Activated CD4-positive, alpha-beta T cell treated with anti-CD3 and anti-CD28 coated beads, Interleukin-2, Interleukin-6, amounts not matched to agents 100 ng/mL and 50 ng/mL, durations not matched to agents 16 hours and 8 hours (primary cell): ENCODE data around the gene DDX51.

Experiments
- DNase-seq: peaks from one replicate; pipeline ENCODE4 v3.0.0-alpha.2; 2020

DDX51 gene

GRCh38 chr12:132179431-132180362, 35.6 kb upstream of the DDX51 start:
- no peak for DNase-seq

DNA sequence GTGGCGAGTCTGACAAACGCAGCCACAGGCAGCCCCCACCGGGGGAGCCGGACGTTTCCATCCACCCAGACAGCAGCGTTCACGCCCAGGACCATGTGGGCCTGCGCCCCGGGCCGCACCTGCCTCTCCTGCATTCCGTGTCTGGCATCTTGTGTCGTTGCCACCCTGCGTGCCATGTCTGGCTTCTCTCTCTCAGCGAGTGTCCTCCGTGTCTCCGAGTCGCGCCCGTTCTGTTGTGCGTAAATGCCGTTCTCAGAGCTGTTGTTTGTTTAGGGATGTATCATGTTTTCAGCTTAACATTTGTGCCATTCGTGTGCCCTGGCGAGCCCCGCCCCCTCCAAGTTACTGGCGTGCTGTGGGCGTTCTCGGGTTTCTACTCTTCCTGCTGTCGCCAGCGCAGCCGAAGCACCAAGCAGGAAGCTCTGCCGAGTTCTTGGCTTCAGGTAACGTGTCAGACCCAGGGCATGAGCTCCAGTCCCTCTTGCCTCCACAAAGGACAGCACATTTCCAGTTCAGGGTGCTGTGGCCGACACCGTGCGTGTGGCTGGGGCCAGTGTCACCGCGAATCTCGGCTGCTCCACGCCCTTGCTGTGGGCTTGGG, 34.8 kb upstream of the DDX51 start:
- peak; percentile 36 for DNase-seq

DNA sequence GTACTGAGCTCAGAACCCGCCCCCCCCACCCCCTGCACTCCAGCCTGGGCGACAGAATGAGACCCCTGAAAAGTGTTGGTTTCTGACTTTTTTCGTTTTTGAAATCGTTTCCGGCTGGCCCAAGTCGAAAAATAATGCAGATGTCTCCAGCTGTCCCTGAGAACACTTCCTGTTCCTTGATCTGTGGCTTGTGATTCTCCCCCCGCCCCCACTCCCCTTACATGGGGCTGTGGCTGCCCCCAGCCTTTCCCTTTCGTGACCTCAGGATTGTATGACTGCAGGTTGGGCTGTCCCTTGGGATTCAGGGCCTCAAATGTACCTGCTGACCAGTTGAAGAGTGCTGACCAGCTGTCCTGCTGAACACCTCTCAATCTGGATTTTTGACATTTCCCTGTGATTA, 34.2 kb upstream of the DDX51 start:
- DNase-seq: no peak

GRCh38 chr12:132176920-132177551, 32.9 kb upstream of the DDX51 start:
- DNase-seq: no peak

GRCh38 chr12:132176385-132176919, 32.3 kb upstream of the DDX51 start:
- no peak for DNase-seq

DNA sequence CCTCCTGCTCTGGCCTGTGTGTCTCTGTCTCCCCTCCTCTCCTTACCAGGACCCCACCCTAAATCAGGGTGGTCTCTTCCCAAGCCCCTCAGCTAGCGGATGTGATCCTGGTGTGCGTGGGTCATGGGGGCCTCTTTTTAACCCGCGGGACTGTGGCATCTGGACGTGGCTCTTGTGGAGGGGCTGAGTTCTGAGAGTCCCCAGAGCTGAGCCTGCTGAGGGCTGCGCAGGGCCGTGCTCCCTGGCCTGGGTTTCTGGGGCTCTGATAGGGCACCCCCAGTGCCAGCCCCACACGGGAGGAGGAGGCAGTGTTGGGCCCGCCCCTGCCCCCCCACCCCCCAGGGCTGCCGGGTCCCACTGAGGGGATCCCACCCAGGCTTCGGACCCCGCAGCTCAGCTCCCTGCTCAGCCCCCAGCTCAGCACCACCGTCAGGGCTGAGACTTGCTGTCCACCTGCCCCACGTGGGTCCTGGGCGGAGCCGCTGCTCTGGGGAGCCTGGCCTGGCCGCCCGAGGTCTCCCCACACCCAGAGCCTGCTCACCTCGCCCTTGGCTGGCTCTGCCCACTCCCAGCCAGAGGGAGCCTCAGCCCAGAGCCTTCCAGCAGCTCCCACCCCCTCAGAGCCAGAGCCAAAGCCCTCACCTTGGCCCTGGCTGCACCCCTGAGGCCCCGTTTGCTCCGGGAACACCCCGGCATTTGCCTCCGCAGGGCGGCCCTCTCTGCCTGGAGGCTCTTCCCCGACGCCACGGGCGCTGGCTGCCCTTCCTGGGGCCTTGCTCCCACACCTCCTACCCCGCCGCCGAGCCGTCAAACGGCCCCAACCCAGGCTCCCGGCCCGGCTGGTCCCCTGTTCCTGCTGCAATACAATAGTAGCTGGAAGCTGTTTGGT, 31.6 kb upstream of the DDX51 start:
- no peak for DNase-seq

DNA sequence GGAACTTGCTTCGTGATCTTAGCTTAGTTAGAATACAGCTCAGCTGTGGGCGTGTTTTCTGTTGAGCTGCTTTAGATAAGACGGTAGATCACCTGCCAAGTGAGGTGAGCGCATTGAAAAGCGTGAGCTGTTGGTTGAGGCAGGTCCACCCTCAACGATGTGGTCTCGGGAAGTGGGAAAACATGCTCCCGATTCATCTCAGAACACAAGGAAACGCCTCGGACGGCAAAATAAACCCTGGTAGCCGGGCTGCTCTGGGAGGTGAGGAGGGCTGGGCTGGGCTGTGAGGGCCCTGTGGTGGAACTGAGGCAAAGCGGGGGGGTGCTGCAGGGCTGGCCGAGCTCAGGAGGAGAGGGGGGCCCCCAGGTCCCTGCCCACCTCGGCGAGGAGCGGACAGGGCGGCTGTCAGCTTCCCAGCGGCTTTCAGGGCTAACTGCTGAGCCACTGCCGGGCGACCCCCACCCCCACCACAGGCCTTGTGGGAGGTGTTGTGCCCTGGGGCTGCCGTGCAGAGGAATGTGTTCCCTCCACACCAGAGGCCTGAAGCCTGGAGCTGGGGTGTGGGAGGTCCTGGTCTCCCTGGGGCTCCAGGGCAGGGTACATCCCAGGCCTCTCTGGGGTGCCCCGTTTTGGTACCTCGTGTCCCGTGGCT, 30.8 kb upstream of the DDX51 start:
- DNase-seq: no peak

DNA sequence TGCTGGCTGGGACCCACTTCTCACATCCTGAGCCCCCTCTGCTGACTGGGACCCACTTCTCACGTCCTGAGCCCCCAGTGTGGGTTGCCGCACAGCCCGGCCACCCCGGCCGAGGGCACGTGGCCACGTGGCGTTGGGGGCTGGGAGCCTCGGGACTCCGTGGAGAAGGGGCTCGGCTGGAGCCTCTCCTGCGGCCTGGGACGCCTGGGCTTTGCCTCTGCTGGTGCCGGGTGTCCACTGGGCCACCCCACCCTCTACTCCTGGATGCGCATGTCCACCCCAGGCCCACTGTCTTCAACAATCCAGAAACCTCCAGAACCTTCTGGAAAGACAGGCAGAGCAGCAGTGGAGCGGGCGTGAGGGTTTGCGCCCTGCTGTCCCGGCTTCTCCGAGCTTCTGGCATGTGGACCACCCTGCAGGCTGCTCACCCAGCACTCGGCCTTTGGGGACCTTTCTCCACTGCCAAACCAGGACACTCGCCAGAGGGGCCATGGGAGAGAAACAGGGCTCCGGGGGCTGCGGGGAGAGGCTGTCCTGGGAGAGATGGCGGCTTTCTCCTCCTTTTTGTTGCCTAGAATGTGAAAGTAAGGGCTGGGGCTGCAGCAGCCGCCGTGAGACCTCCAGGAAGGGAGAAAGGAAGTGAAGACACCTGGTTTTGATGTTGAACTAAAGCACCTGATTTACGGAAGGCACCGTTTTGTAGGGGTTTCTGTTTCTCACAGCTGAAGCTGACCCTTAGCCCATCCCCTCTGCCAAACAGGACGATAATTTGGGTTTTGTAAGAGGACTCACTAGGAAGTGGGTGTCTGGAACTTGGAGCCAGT, 30.1 kb upstream of the DDX51 start:
- no peak for DNase-seq

GRCh38 chr12:132173135-132174014, 29.3 kb upstream of the DDX51 start:
- no peak for DNase-seq

- no peak for DNase-seq
These were observed 28.5 kb upstream of the DDX51 start for GRCh38 chr12:132172619-132173018.

DNA sequence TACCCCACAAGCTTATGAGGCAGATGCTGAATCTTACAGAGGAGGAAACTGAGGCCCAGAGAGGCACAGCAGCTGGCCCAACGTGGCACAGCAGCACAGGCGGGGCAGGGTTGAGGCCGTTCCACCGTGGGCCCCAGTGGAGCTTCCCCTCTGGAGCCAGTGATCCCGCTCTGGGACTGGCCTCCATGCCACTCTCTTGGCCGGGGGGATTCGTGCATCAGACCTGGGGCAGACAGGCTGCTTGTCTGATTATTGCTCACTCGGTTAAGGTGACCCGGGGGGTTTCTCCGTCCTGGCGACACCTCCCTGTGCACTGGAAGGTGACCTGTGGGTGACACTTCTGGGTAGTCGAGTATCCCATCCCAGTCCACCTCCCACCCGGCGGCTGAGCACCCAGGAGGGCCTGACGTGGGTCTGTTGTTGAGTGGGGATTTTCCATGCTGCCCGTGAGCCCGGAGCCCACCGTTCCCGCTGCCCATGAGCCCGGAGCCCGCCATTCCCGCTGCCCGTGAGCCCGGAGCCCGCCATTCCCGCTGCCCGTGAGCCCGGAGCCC, 27.9 kb upstream of the DDX51 start:
- DNase-seq: no peak

- DNase-seq: no peak
These were observed 27.3 kb upstream of the DDX51 start for GRCh38 chr12:132171293-132171967.

GRCh38 chr12:132170637-132171292, 26.6 kb upstream of the DDX51 start:
- DNase-seq: no peak

- DNase-seq: no peak
These were observed 26.0 kb upstream of the DDX51 start for GRCh38 chr12:132170094-132170636.

GRCh38 chr12:132169376-132169775, 25.3 kb upstream of the DDX51 start:
- DNase-seq: no peak

GRCh38 chr12:132168311-132169031, 24.4 kb upstream of the DDX51 start:
- no peak for DNase-seq

- peak; percentile 34 for DNase-seq
These were observed 23.6 kb upstream of the DDX51 start for GRCh38 chr12:132167611-132168310.
